Limb (tissue), 2 donors: ENCODE measurements around the gene COX7A2.
A peak's percentile ranks its signal among the peaks of the same experiment; 100 is the strongest.

ENCODE experiments used
- DNase-seq, 2 donors: peaks; one replicate each; pipeline ENCODE4 v3.0.0-alpha.2; 2016; ENCODE audit errors: extremely low spot score in 2 of 2

The COX7A2 gene, protein sequence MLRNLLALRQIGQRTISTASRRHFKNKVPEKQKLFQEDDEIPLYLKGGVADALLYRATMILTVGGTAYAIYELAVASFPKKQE

GRCh38 chr6:75243333-75244062 lies at the start of gene COX7A2:
Gene COX7A2 (minus strand): TSS chr6:75243801. CDS start chr6:75243734, 67 bp downstream.
- peak; percentile 89 to 98 for DNase-seq

DNA sequence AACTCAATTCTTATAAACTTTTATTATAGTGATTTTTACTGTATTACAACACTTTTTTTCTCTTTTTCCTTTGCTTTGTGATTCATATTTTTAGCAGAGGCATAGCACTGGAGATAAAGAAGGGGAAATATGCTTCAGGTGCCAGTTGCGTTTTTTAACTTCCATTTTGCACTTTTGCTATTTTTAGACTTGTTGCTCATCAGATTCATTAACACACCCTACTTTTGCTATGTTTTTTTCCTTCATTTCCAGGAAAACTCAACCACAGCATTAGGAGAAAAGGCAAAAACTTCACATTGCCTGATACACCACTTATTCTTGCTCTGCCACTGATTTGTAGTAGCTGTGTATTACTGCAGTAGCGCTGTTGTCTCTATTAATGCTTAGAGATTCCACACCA lies 49.0 kb upstream of the COX7A2 start:
- DNase-seq, result no peak

- no peak for DNase-seq
Observed at GRCh38 chr6:75291744-75292143, 48.1 kb upstream of the COX7A2 start.

DNA sequence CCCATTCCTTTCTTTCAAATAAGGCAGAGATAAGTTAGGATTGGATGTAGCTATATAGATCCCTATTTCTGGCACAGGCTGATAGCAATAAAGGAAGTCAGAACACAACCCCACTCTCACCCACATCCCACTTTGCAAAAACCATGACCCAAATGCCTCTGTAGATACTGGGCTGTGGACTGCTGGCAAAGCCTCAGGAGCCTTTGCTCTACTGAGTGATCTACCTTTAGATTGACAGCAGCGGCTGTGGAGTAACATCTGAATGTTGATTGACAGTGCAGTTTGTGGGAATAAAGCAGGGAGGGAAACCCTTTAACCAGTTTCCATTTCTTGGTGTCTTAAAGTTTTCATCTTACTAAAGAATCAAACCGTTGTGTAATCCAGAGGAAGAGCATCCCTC lies 47.7 kb upstream of the COX7A2 start:
- DNase-seq, result no peak

DNA sequence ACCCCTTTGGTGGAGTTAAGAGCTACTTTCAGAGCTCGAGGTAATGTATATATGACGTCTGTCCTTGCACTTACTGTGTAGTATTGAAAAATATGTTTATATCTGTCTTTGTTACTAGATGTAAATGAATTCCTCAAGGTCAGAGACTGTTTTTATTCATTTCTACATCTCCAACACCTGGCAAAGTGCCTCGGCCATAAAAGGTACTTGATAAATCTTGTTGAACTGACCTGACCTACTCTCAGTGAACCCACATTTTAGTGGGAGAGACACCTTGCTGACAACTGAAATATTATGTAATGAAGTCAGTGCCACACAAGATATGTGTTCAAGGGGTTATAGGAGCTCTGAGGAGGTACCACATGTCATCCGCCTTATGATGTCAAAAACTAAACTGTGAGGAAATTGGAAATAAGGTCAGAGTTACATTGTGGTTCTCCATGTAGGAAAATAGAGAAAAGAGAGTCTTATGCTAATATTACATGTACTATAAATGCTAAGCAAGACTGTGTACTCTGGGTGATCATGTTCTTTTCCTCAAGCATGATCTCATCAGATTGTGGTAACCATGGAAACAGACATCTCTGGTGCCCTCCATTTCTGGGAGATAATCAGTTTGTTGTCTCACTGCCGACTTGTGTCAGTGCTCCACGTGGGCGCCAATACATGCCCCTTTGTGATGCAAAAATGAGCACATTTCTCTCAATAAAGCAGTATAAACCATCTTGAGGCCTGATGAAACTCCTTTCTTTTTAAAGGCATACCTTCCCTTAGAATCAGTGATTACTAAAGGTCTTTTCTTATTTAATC lies 46.7 kb upstream of the COX7A2 start:
- DNase-seq, result no peak

- no peak for DNase-seq
Observed at GRCh38 chr6:75288023-75288422, 44.4 kb upstream of the COX7A2 start.

DNA sequence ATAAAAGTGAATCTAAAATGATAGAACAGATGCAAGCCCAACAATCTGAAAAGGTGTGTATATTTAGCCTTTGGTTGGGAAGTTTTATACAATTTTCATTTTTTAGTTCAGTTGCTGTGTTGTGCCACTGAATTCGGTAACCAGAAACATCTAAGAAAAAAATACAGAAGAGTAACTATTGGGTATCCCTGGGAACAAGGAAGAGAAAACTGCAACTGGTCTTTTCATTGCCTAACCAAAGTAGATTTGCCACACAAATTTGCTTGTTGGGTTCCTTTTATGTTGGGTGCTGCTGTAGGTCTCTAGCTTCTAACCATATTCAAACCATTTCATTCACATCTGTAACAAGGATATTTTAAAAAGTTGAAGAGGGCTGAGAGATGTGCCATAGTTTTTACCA lies 43.8 kb upstream of the COX7A2 start:
- no peak for DNase-seq

- no peak for DNase-seq
Observed at GRCh38 chr6:75286955-75287354, 43.4 kb upstream of the COX7A2 start.

DNA sequence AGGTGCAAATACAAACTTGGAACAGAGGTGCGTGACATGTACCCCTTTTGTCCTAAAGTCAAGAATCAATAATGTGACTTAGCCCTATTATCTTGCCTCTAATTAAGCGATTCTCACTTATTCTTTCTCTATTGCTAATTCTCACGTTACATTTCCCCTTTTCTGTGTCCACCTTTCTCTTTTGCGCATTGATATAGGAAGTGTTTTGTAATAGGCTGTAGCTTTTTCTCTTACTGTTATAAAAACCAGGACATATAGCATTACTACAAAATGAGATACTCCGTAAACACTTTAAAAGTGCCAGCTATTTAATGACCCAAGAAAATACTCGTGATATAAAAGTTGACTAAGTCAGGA lies 41.7 kb upstream of the COX7A2 start:
- no peak for DNase-seq

- peak; percentile 94 to 99 for DNase-seq
Observed at GRCh38 chr6:75284632-75285282, 41.2 kb upstream of the COX7A2 start, which contains the start of gene TMEM30A. Gene TMEM30A (minus strand): TSS chr6:75284792. CDS start chr6:75284638, 154 bp downstream.

DNA sequence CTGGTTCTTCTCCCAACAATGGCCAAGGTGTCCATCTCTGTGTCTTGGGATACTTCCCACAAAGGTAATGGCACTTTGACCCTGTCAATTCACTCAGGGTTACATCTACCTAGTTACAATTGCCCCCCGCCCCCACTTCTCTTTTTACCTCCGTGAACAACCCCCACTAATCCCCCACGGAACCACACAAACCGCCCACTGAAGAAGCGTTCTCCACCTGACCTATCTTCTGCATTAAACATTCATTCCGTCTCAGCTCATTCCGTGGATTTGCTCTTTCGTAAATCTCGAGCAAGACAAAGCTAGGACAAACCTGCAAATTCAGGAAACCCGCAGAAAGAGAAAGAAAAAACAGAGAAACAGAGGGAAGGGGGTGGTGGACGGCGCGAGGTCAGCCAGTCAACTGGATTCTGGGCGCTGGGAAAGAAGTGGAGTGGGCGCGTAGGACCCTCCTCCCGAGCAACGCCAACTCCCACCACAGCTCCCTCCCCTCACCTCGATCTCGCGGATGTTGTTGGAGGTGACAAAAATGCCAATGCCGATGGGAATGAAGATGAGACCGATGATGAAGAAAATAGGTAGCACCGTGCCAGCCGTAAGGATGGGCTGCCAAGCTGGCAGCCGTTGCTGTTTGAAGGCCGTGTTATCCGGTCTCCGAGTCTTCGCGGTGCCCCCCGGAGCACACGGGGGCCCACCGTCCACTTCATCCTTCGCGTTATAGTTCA lies 40.5 kb upstream of the COX7A2 start:
- peak; percentile 52 to 78 for DNase-seq

DNA sequence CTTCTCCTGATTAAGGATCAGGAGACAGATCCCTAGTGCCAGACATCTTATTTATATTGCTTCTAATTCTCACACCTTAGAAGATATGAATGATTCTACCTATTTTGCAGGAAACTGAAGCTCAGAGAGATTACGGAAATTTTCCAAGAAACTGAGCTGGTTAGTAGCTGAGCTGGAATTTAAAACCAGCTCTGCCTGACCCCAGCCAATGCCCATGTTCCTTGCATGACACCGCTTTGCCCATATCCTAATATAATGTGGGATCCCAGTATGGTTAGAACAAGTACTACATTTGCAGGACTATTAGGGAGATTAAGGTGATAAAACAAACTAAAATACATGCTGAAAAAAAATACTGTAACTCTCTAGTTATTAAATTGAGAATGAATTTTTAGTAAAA lies 39.1 kb upstream of the COX7A2 start:
- DNase-seq, result no peak

DNA sequence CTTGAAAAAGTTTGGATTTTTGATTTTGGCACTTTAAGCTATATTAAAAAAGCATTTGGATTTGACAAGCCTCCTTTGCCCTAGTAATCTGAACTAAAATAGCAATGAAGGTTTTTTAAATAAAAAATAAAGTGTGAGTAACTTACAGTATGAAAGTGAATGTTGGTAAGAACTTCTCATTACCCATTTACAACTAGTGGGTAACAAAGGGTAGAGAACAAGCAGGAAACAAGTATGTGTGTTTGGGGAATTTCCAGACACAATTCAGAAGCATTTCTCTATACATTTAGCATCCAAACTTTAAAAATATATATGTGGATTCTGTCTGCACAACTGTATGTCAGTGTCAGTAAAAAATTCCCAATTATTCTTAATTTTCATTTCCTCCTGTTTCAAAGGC lies 38.1 kb upstream of the COX7A2 start:
- no peak for DNase-seq

GRCh38 chr6:75280131-75280855 lies 36.7 kb upstream of the COX7A2 start:
- DNase-seq, result no peak

DNA sequence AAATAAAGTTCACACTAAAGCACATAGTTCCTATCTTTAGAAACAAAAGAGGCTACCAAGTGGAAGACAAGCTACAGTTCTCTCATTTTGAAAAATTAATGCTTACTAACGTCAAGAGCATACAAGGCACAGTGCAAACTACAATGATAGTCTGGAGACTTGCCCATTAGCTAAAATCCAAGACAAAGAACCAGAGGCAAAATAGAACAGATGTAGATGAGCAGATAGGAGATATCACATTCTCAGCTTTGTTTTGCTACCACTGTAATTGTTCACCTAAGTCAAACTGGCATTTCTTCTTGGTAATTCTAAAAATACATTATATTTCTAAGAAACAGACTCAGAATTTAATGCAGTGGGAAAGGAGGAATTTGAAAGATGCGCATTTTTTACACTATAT lies 35.8 kb upstream of the COX7A2 start:
- no peak for DNase-seq

GRCh38 chr6:75278474-75279077 lies 35.0 kb upstream of the COX7A2 start:
- DNase-seq, result no peak

- no peak for DNase-seq
Observed at GRCh38 chr6:75275067-75275466, 31.5 kb upstream of the COX7A2 start.

- DNase-seq, result no peak
Observed at GRCh38 chr6:75273009-75273408, 29.4 kb upstream of the COX7A2 start.

DNA sequence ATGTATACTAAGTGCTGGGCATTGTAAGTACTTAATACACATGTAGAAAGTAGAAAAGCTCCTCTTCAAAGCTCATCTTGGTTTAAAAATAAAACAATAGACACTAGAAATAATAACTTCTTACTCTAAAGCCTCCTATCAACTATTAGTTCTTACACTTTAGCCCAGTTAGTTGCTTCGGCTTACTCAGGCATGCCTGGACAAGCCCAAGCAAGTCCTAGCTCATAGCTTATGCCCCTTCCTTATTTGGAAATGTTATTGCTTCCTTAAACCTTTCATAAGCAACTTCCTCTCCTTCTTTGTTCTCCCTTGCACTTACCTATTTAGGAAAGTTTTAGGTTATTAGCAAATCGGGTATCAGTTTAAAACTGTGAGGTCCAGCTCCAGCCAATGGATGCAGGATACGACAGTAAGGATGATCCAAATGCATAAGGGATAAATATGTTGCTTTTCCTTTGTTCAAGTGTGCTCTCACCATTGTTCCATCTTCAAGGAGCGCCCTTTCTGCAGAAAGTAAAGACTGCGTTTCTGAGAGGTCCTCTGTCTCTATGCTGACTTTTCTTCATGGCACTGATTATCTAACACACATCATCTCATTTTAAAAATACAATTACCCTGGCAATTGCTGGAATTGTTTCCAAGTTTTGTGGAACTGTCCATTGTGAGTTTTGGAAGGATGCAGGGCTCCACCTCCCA lies 28.7 kb upstream of the COX7A2 start:
- DNase-seq, result no peak

- DNase-seq, result no peak
Observed at GRCh38 chr6:75268988-75269354, 25.4 kb upstream of the COX7A2 start.
